CD4-positive, alpha-beta T cell treated with Interleukin-6 for 4 hours (primary cell): ENCODE results near the gene IL15RA.
A peak's percentile ranks its signal among the peaks of the same experiment; 100 is the strongest.
"Not testable (repeated sequence)": the region's sequence is repeated elsewhere in the genome, so short reads cannot be mapped to it uniquely, and the experiment has no call there.

Source experiments
- DNase-seq: peaks from one replicate; pipeline ENCODE4 v3.0.0-alpha.2; 2020; ENCODE audit warnings: mixed read lengths

Gene IL15RA

DNA sequence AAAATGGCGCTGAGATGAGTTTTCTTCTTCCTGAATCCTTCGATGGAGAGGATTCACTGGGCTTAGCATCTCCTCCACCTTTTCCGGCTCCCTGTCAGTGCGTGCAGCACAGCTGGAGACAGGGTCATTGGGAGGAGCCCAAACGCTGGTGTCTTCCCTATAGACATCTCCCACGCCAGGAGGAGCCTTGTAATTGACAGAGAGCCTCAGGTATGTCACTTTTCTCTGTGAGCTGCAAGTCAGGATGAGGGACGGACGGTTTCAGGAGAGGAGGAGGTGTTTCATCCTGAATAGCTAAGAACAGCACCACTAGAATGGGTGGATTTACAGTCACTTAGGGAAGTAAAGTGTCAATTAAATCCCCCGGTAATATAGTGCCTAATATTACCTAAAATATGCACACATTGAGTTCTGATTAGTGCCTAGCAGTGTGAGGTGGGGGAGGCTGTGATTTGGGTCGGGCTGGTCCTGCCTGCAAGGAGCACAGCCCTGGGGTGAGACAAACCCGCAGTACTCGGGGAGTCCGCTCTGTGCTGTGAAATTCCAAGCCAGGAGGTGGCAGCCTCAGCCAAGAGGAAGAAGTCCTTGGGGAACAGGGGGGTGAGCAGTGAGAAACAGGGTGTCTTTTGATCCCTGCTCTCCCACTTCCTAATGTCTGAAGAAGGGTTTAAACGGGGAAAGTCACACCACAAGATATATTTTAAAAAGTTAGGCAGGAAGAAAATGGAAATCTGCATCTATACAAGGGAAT, 28.2 kb downstream of the IL15RA start:
- peak; percentile 48 for DNase-seq

DNA sequence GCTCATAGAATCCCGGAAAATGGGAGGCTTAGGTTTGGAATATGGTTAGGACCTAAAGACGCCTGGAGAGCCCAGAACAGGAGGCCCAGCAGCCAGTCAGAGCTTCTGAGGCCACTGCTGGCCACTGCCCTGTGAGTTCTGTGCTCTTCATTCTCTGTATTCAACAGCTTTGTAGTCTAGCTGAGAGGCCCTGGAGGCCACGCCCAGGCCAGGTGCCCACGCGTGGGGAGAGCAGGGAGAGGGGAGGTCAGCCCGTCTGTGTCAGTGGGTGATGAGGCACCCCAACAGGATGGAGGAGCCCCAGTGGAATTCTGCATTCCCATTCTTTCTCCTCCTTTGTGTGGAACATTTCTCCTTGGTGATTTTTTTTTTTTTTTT, 29.1 kb downstream of the IL15RA start:
- DNase-seq, result no peak

DNA sequence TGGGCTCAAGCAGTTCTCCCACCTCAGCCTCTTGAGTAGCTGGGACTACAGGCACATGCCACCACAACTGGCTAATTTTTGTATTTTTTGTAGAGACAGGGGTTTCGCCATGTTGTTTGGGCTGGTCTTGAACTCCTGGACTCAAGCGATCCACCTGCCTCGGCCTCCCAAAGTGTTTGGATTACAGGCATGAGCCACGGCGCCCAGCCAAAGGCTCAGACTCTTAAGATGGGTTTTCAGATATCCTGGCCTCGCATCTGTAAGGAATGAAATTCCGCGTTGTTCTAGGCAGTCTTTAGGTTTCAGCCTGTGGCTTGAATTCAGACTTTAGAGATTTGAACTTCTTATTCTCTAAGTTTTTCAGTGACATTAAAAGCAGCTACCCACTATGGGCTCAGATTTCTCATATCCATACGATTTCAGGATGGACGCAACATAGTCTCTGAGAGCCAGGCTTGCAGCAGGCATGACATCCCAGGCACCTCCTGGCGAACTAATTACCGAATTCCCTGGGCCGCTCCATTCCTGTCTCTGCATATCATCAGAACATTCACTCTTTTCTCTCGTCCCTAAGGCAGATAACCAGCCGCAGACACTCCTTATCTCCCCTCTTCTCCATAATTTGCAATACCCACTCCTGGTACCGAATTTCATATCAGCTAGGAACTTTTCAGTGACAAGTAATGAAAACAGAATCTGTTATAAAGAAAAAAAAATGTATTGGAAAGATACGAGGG, 29.7 kb downstream of the IL15RA start:
- no peak for DNase-seq

DNA sequence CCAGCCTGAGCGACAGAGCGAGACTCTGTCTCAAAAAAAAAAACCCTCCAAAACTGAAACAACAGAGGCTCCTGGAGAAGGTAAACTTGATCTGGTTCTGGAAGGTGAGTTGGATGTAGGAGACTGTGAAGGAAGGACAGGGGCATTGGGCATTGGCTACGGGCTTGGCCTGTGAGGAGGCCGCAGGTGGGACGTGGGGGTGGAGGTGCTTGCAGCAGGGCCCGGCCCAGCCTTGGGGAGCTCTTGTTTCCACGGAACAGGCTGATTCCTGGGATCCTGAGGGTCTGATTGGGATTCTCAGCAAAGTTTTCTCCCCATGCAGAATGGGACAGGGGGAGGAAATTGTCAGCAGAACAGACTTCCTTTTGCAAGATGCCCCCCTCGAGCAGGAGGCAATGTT, 30.6 kb downstream of the IL15RA start:
- no peak for DNase-seq

DNA sequence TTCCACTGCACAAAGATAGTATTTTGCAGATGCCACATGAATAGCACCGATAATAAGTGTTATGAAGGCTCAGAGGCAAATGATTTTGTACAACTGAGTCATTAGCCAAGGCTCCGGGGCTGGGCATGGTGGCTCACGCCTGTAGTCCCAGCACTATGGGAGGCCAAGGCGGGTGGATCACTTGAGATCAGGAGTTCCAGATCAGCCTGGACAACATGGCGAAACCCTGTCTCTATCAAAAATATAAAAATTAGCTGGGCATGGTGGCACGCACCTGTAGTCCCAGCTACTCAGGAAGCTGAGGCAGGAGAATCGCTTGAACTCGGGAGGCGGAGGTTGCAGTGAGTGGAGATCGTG, 30.9 kb downstream of the IL15RA start:
- DNase-seq, result not testable (repeated sequence)

DNA sequence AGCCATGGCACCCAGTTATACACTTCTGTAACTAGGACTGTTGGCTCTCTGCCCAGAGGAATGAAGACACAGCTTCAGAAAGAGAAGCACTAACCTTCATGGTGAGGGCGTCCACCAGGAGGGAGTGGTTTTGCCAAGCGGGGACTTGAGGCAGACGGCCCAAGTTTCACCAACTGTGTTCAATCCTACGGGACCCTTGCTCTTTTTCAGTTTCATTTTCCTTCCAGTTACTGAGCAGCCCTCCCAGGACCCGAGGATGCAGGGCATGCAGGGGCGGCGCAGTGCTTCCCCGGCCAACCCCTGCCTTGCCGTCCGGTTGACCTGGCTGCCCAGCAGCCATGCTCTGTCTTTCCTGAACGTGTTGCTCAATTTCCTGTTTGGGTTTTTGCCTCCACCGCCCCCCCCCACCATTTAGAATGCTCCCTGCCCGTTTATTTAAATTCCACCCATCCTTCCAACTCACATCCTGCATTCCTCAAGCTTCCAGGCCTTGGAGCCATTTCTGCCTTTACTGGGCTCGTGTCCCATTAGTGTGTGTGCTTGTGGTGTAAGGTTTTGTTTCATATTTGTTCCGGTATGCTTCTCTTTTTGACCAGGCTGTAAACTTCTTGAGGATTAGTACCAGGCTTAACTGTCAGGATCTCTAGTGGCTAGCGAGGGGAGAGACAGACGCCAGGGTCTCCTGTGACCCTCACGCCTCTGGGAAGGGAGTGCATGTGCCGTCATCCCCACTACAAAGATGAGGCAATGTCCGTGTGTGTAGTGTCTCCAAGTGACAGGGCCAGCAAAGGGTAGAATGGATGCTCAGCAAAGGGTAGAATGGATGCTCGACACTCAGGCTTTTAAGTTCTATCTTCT, 31.6 kb downstream of the IL15RA start:
- DNase-seq, result no peak

DNA sequence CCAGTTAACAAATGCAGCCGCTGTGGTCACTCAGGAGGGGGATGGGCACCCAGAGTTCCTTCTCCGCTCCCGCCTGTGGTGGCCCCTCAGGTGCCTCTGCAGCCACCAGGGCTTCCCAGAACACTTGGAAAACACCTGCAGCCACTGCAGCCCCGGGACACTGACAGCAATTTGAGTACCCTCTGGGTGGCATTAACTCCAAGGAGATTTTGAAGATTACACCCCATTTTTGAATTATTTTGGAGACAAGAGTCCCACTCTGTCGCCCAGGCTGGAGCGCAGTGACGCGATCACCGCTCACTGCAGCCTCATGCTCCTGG, 32.2 kb downstream of the IL15RA start:
- no peak for DNase-seq

DNA sequence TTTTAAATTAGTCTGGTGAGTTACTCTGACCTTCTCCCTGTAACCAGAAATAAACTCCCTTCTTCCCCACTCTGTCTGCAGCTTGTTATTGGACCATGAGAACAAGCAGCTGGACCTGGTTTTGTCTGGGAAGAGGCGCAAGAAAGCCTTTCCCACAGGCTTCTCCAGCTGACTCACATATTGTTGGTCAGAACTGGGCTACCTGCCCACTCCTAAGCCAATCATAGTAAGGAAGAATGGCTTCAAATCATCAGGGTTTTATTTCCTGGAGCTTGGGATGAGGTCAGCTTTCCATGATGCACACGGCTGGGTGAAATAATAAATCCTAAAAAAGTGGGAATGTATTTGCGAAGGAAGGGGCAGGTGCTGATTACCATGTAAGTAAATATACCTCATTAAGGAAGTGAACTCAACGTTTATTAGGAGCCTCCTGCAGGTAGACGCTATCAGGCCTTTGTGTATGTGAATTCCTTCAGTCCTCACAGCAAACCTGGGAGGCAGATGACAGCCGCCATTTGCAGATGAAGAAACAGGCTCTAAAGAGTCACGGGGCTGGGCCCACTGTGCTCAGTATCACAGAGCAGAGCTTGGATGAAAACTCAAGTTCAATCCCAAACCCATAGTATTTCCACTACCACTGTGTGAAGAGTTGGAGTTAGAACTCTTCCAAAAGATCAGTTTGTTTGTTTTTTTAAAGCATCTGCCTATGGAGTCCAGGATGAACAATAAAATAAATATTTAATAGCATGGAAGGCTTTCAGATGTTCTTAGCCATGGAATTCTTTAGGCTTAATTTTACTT, 32.8 kb downstream of the IL15RA start:
- no peak for DNase-seq

DNA sequence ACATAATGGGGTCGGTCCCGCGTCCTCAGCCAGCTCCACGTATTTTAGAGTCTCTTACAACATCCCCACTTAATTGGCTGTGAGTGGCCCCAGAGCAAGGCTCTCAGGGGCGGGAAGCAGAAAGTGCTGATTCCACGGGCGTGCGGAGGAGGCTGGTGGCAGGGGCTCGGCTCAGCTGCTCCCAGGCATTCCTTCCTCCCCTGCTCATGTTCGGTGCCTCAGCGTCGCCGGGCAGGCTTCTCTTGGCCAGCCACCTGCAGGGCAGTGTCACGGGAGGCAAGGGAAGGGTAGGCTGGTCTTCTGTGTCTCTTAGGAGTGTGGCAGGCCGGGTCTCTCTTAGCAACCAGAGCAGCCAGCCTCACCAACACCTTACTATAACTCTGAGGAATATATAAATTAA, 33.8 kb downstream of the IL15RA start:
- DNase-seq, result no peak

DNA sequence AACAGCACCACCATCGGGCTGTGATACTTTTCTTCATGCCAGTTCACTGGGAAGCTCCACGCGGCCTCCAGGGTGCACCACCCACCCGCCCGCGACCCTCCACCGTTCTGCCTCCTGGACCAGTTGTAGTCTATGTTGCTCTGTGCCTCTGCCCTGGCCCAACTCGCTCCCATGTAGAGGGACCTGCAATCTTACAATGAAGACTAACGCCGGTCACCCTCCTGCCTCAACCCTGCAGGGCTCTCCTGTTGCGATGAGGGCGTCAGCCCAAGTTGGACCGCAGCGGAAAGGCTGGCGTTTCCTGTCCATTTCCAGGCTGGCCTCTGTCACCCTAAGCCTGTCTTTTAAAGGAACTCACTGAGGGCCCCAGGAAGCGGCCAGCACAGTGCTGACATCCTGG, 34.9 kb downstream of the IL15RA start:
- no peak for DNase-seq

DNA sequence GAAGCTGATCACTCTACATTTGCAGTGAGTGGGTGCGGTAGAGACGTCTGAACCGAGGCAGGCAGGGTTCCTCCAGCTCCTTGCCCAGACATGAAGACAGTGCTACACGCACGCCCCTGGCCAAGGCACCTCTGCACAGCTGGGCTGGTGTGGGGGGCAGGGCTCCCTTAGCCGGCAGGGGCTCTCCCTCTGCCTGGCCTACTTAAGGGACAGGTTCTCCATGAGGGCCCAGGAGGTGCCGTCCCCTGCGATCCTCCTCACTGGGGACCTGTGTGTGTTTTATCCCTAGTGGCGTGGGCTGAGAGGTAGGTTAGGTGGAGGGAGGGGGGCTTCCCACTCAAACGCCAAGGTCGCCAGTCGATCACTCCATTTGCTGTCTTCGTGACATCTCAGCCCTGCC, 35.3 kb downstream of the IL15RA start:
- DNase-seq, result no peak

DNA sequence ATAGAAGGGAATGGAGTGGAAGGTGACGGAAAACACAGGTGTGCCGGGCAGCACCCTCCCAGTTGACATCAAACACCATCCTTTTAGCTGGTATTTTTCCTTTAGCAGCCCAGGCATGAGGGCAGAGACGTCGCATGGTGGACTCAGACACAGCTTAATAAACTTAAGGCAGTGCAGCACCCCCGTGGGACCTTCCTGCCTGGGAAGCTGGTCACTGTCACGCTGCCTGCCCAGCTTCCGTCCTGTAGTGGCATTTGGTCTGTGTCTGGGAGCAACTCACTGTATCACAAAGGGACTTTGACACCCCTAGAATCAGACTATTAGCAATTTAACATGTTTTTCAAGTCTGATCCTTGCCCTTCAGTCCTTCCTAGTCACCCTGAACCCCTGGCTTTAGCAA, 35.8 kb downstream of the IL15RA start:
- DNase-seq, result no peak

DNA sequence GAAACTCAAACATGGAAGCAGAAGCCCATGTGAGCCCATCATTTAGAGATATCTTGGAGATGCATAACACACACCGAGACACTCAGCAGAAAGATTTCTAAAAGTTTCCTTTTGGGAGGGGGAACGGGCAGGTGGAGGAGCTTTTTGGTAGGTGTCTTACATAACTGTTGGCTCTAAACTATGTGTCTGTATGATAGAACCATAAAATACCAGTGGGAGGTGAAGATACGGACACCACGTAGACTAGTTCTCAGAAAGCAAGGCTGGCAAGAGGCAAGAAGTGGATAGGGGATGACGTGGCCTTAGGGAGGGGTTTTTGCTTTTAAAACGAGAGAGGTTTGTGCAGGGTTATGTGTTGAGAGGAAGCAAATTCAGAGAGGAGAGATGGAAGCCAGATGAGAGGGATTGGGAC, 36.5 kb downstream of the IL15RA start:
- no peak for DNase-seq

DNA sequence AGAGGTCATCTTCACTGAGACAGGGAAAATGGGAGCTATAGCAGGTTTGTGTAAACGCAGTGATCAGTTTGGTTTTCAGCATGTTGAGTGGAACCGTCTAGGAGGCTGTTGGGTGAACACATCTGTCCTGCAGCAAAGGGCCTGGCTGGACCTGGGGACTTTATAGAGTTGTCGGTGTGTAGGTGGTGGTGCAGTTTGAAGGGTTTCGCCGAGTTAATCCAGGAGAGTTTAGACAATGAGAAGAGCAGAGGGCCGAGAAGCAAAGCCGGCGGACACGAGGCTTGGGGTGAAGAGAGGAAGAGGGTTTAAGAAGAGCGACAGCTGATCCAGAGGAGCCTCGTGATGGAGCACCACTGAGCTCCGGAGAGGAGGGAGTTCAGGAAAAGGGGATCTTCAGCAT, 39.1 kb downstream of the IL15RA start:
- no peak for DNase-seq

DNA sequence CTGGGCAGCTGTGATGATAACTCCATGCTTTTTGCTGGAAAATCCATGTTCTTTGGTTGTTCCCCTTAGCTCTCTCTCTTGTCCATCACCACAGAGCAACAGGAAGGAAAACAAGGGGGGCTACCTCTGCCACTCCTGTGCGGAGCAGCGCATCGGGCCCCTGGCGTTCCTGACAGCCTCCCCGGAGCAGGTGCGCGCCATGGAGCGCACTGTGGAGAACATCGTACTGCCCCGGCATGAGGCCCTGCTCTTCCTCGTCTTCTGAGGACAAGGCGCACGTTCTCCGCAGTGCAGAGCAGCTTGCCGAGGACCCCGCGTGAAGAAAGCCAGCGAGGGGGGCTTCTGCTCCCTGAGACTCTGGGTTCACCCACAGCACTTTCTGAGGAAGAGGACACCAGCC, 40.3 kb downstream of the IL15RA start:
- no peak for DNase-seq

DNA sequence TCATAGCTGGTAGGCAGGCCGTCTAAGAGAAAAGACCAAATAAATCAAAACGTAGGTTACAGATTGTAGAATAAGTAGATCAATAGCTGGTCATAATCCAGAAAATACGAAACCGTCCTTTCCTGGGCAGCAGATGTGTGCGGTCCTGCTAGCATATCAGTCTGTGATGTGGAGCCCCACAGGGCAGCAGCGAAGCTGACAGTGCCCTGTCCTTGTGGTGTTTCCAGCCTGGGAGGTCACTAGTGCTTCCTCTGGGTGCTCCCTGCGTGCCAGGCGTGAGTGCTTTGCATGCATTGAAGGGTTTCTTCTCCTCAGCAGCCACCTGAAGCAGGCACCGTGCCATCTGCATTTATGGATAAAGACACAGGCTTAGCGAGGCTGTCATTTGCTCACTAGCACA, 41.7 kb downstream of the IL15RA start:
- DNase-seq, result no peak

DNA sequence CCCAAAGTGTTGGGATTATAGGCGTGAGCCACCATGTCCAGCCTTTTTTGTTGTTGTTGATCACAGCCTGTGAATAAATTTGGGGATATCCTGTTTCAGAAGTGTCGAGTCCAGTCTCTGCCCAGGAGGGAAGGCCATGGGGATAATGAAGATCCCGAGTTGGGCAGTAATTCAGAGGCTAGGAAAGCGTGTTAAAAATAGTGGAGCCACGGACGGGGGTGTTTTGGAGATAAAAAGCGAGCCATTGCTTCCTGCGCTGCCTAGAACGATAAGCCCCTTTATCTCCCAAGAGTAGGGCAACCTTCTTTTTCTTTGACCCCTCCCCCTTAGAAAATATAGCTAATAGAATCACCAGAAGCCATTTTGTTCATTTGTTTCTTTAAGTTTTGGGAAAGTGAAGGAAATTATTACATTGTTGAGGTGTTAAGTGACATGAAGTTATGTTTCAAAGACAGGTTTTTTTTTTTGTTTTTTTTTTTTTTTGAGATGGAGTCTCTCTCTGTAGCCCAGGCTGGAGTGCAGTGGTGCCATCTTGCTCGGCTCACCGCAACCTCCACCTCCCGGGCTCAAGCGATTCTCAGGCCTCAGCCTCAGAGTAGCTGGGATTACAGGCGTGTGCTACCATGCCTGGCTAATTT, 43.3 kb downstream of the IL15RA start:
- DNase-seq, result no peak

DNA sequence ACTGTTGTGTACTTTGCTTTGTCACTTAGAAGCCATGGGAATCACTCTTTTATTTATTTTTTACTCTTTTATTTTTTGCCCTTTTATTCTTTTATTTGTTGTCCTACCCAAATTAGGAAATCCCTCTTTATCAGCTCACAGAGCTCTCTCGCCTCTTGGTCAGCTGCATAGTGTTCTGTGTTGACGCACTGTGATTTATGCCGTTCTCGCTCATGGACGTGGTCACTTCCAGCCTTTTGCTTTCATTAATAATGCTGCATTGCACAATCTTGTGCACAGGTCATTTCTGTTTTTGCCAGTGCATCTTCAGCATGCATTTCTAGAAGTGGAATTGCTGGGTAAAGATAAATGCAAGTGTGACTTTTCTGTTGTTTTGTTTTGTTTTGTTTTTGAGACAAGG, 45.0 kb downstream of the IL15RA start:
- no peak for DNase-seq

DNA sequence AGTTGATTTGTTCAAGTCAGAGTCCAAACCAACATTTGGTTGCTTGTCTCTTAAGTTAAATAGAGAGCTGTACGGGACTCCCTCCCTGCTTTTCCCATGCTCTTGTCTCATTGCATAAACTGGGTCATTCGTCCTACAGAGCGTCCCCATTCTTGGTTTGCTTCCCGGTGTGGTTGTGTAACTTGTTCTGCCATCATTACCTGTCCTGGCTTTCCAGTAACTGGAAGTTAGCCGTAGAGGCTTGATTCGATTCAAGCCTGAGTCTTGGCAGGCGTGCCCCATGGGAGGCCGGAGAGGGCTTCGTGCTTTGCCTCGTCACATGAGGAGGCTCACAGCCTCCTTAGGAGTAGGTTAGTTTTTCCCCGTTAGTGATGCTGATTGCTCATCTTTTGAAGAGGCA, 47.1 kb downstream of the IL15RA start:
- DNase-seq, result no peak

DNA sequence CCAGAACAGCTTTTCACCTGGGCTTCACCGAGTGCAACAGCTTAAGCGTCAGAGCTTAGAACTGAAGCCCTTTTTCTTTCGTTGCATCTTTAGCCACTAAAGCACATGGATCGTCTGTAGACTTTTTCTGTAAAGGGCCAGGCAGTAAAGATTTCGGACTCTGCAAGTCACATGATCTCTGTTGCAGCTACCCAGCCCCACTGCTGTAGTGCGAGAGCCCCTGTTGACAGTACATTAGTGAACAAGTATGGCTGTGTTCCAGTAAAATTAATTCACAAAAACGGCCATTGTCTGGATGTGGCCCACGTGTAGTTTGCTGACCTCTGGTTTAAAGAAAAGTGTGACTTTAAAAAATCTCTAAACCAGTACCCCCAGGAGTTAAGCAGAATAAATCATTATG, 47.9 kb downstream of the IL15RA start:
- DNase-seq, result no peak

DNA sequence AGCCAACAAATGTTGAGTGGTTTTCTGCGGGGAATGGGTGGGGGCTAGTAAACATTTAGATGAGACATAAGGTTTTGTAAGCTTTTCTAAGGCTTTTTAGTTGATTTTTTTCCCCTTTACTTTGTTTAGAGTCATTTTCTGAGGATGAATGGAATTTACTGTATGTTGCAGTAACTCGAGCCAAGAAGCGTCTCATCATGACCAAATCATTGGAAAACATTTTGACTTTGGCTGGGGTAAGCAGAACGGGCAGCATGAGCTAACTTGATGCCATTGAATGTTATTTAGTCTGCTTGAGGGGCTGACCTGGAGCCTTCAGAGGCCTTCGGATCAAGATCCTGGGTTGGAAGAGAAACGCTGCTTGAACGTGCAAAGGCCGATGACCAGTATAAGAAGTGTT, 50.0 kb downstream of the IL15RA start:
- no peak for DNase-seq

DNA sequence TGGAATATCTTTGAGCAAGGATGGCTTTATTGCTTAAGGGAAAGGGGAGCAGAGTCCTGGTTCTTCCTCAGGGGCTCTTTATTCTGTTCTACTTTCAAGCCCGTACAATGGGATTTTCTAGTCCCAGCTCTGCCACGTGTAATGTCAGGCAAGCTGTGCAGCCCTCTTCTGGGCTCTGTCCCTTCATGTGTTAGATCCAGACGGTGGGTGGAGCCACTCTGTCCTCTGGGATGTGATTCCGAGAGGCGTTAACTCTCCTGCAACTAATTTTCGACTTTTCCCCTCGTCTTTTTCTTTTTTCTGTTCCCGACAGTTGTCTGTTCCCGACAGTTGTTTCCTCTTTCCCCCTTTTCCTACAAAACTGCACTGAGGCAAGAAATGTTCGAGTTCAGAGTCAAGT, 52.5 kb downstream of the IL15RA start:
- DNase-seq, result no peak

DNA sequence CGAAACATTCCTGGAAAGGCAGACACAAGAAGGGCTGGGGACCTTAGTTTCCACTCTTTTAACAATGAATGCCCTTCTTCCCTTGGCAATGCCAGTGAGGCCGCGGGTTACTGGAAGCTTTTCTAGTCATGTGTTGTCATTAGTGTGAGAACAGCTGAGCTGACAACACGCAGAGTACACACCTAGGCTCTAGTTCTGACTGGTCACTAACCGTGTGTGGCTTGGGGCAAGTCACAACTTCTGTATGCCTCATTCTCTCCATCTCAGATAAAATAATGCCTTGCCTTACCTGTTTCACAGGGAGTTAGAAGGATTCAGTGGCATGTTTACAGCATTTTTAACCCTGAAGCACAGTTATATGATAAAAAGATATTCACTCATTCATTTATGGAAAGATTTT, 55.6 kb downstream of the IL15RA start:
- DNase-seq, result no peak
